Measurements from ENCODE around the gene SLC29A1.
A peak's percentile ranks its signal among the peaks of the same experiment; 100 is the strongest.
"Not testable (repeated sequence)": the region's sequence is repeated elsewhere in the genome, so short reads cannot be mapped to it uniquely, and the experiment has no call there.

SLC29A1 gene

DNA sequence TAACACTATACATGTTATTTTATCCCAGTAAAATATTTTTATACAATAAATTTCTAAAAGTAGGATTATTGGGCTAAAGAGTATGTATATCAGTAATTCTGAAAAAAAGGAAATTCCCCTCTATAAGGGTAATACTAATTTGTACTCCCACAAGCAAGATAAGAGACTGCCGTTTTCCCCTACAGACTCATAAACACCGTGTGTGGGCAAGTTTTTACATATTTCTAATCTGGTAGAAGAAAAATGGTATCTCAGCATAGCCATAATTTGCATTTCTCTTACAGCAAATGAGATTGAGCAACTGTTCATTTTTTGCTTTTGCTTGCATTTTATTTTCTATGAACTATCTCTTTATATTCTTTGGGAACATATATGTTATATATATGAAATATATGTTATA is 32.7 kb upstream of the SLC29A1 start:
- TF ChIP-seq, protein P1, sequence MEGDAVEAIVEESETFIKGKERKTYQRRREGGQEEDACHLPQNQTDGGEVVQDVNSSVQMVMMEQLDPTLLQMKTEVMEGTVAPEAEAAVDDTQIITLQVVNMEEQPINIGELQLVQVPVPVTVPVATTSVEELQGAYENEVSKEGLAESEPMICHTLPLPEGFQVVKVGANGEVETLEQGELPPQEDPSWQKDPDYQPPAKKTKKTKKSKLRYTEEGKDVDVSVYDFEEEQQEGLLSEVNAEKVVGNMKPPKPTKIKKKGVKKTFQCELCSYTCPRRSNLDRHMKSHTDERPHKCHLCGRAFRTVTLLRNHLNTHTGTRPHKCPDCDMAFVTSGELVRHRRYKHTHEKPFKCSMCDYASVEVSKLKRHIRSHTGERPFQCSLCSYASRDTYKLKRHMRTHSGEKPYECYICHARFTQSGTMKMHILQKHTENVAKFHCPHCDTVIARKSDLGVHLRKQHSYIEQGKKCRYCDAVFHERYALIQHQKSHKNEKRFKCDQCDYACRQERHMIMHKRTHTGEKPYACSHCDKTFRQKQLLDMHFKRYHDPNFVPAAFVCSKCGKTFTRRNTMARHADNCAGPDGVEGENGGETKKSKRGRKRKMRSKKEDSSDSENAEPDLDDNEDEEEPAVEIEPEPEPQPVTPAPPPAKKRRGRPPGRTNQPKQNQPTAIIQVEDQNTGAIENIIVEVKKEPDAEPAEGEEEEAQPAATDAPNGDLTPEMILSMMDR (IDR thresholded peaks at IDR 0.05) = no peak
- intact Hi-C loops (cut with DNase I; ENCODE audit: low total_unique reads) = no loop called here

DNA sequence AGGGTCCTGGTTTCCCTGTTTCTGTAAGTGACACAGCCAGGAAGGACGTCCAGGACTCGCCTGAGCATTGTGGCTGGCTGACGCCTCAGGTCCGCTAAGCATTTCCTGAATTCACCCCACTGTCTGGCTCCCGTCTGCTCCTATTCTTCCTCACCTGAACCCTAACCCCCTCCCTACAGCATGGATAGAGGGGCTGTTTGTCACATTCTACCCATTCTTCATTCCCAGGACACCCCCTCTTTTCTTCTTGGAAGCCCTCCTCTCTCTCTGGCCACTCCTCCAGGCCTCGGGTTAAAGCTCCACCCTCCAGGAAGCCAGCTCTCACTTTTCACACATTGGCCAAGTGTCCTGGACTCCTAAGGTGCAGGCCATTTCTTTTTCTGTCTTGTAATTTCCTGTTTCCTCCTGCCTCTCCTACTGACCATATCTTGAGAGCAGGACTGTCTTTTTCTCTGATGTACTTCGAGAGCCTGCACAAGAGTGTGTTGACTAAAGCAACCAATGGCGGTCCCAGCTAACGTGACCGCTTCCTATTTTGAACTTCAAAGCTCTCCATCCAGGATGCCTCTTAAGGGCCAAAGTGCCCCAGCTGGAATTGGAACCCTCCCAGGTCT is 30.9 kb upstream of the SLC29A1 start:
- H3K9me3 ChIP-seq = no peaks in the 10 kb centered on the region
- no peak overlapping the region for H3K4me3 ChIP-seq
- no peak overlapping the region for H3K27ac ChIP-seq
- H3K4me1 ChIP-seq = no peaks in the 10 kb centered on the region
- no peaks in the 10 kb centered on the region for H3K36me3 ChIP-seq
- intact Hi-C loops (cut with DNase I; ENCODE audit: low total_unique reads) = no loop called here
- TF ChIP-seq, protein P1 (IDR thresholded peaks at IDR 0.05) = no peak
- DNase-seq = no peak
- no peaks in the 10 kb centered on the region for H3K27me3 ChIP-seq

More for the DNA sequence above, 32.7 kb upstream of the SLC29A1 start:
- Histone ChIP-seq H3K9me3 (no peaks in the 10 kb centered on the region), H3K27me3 (no peaks in the 10 kb centered on the region), H3K4me1 (no peaks in the 10 kb centered on the region), H3K4me3 (no peak overlapping the region), H3K27ac (no peak overlapping the region), H3K36me3 (no peaks in the 10 kb centered on the region)
- no peak for DNase-seq

DNA sequence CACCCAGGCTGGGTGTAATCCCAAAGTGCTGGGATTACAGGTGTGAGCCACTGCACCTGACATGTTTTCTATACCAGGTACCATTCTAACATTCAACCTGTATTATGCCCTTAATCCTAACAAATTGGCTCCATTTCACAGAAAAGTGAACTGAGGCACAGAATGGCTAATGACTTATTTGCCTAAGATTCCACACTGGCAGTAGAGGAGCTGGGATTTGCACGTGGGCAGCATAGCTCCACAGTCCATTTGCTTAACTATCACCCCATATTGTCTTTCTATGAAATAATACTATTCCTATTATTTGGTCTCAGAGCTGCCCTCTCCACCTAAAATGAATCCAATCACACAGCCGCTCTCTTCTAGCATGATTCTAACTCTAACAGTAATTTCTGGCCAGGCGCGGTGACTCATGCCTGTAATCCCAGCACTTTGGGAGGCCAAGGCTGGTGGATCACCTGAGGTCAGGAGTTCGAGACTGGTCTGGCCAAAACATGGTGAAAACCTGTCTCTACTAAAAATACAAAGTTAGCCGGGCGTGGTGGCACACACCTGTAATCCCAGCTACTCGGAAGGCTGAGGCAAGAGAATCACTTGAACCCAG is 30.0 kb upstream of the SLC29A1 start:
- TF ChIP-seq, protein P1 (IDR thresholded peaks at IDR 0.05) = no peak
- Histone ChIP-seq H3K36me3 (no peaks in the 10 kb centered on the region), H3K4me1 (no peaks in the 10 kb centered on the region), H3K4me3 (no peak overlapping the region), H3K9me3 (no peaks in the 10 kb centered on the region), H3K27me3 (no peaks in the 10 kb centered on the region), H3K27ac (no peak overlapping the region)
- no peak for DNase-seq
- intact Hi-C loops (cut with DNase I; ENCODE audit: low total_unique reads) = no loop called here

DNA sequence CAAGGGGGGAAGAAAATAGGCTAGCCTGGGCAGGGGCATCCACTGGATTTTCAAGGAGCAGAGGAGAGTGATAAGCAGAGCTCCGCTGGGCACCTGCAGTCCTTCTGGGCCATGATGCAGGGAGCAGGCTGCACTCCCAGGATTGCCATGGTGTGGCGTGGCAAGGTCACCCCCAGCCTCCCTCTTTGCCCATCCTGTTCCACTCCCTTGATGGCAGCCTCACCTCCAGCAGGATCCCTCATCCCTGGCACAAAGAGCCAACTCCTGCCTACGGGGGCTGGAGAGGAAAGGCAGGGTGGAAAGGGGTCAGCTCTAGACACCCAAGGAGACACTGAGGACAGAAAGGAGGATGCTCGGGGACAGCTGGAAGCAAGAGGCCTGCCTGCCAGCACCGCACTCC is 29.1 kb upstream of the SLC29A1 start:
- intact Hi-C loops (cut with DNase I; ENCODE audit: low total_unique reads) = no loop called here
- no peaks in the 10 kb centered on the region for H3K27me3 ChIP-seq
- no peaks in the 10 kb centered on the region for H3K9me3 ChIP-seq
- TF ChIP-seq, protein P1 (IDR thresholded peaks at IDR 0.05) = no peak
- no peak for DNase-seq
- H3K36me3 ChIP-seq = no peaks in the 10 kb centered on the region
- no peak overlapping the region for H3K4me3 ChIP-seq
- peaks cover 0 to 3% (median 0%) of the 10 kb centered on the region in 4 donors for H3K4me1 ChIP-seq
- H3K27ac ChIP-seq = no peak overlapping the region

DNA sequence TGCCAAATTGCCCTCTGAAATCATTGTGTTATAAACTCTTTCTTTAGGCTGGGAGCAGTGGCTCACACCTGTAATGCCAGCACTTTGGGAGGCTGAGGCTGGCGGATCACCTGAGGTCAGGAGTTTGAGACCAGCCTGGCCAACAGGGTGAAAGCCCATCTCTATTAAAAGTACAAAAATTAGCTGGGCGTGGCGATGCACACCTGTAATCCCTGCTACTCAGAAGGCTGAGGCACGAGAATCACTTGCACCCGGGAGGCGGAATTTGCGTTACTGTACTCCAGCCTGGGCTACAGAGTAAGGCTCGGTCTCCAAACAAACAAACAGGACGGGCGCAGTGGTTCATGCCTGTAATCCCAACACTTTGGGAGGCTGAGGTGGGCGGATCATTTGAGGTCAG is 27.0 kb upstream of the SLC29A1 start:
- H3K27ac ChIP-seq; H3K4me3 ChIP-seq; DNase-seq; H3K9me3 ChIP-seq; intact Hi-C loops (cut with DNase I; ENCODE audit: low total_unique reads); H3K36me3 ChIP-seq; H3K27me3 ChIP-seq; H3K4me1 ChIP-seq: not testable (repeated sequence)

DNA sequence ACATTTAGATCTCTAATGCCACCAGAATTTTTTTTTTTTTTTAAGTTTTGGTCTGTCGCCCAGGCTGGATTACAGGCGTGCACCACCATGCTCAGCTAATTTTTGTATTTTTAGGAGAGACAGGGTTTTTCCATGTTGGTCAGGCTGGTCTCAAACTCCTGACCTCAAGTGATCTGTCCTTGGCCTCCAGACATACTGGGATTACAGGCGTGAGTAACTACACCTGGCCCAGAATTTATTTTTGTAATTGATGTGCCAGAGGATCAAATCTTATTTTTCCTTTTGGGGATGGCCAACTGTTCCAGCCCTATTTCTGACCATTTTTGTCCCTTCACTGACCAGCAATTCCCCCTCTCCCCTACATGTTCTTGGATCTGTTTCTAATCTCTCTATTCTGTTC is 24.7 kb upstream of the SLC29A1 start:
- no peaks in the 10 kb centered on the region for H3K9me3 ChIP-seq
- no peaks in the 10 kb centered on the region for H3K27me3 ChIP-seq
- intact Hi-C loops (cut with DNase I; ENCODE audit: low total_unique reads) = no loop called here
- H3K4me3 ChIP-seq = no peak overlapping the region
- no peak for DNase-seq
- no peaks in the 10 kb centered on the region for H3K36me3 ChIP-seq
- peaks cover 0 to 3% (median 0%) of the 10 kb centered on the region in 4 donors for H3K4me1 ChIP-seq
- peak overlapping the region in 1 of 2 donors; percentile 61 for H3K27ac ChIP-seq
- TF ChIP-seq, protein P1 (IDR thresholded peaks at IDR 0.05) = no peak

Measured in tibial artery (tissue), 4 donors.